GM20431 (cell line): ENCODE measurements around the gene AP4E1.

Experiments used
- in situ Hi-C: fragments of 300-500 bp; cut with MseI, MboI; formaldehyde crosslinking; loops from one replicate; pipeline ENCODE4 v1.15.0; 2020; ENCODE audit warnings: low sequenced_read_pairs; ENCODE audit not compliant: unreplicated experiment

The AP4E1 gene

DNA sequence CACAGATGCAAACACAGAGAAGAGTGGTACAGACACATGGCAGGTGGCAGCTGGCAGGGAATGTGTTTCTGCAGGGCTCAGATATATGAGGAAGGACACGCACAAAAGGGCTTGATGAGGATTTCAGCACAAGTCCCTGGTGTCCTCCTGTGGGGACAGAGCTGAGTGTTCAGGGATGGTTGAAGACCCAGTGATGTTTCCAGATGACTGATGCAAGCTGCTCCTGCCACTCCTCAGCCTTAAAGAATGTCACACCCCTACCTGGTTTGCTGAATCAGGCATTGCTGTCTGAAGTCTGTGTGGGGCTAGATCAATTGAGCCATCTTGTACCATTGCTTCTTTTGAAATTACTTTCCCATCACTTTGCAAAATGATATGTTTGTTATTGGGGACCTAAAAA is 146.1 kb downstream of the AP4E1 start:
- in situ Hi-C loops, result no loop called here
